Endothelial cell of umbilical vein (primary cell): ENCODE measurements around the gene TSKU.

Source experiments
- CTCF ChIP-seq, 2 donors: IDR thresholded peaks; 1 replicate in 1 of 2; 2 replicates in 1 of 2; pipeline ENCODE4 v1.5.1; 2011; ENCODE audit warnings: low read length in 2 of 2, mild to moderate bottlenecking in 2 of 2, moderate library complexity in 2 of 2, control low read depth in 1 of 2, inconsistent platforms in 1 of 2, low read depth in 1 of 2; ENCODE audit not compliant: insufficient read depth in 1 of 2; ENCODE audit errors: extremely low read depth in 1 of 2
- EZH2 ChIP-seq: IDR thresholded peaks from 2 replicates; pipeline ENCODE4 v1.6.1; 2012; ENCODE audit warnings: borderline replicate concordance, low read depth, mild to moderate bottlenecking, moderate library complexity, low read length, inconsistent platforms; ENCODE audit not compliant: severe bottlenecking
- FOS ChIP-seq: IDR thresholded peaks from 2 replicates; pipeline ENCODE4 v1.6.1; 2011; ENCODE audit warnings: mild to moderate bottlenecking, low read length, moderate library complexity, borderline replicate concordance; ENCODE audit not compliant: insufficient read depth
- GATA2 ChIP-seq: IDR thresholded peaks from 2 replicates; pipeline ENCODE4 v1.7.0; 2011; ENCODE audit warnings: low read depth, mild to moderate bottlenecking, moderate library complexity, mixed read lengths, low read length; ENCODE audit not compliant: insufficient read length, insufficient read depth
- JUN ChIP-seq: IDR thresholded peaks from 2 replicates; pipeline ENCODE4 v1.6.1; 2011; ENCODE audit warnings: borderline replicate concordance, low read depth; ENCODE audit not compliant: insufficient read length, insufficient read depth
- MAX ChIP-seq: IDR thresholded peaks from 2 replicates; pipeline ENCODE4 v1.6.1; 2011; ENCODE audit not compliant: insufficient read depth, insufficient read length
- MYC ChIP-seq: IDR thresholded peaks from one replicate; pipeline ENCODE4 v1.6.1; 2011; ENCODE audit warnings: mild to moderate bottlenecking, low read depth, low read length
- POLR2A ChIP-seq: IDR thresholded peaks from 2 replicates; pipeline ENCODE4 v1.6.1; 2012; ENCODE audit warnings: low read depth, mild to moderate bottlenecking, control low read depth, low read length
- POLR2AphosphoS5 ChIP-seq: IDR thresholded peaks from 2 replicates; pipeline ENCODE4 v1.6.1; 2012; ENCODE audit warnings: low read depth, mild to moderate bottlenecking, control low read depth, low read length, moderate library complexity; ENCODE audit not compliant: insufficient read depth

- no peak for TF ChIP-seq FOS
- no peak for TF ChIP-seq CTCF (IDR thresholded peaks at IDR 0.05; ENCODE audit: extremely low read depth in 1 of 2, insufficient read depth in 1 of 2, low read depth in 1 of 2, low read length in 2 of 2)
- no peak for TF ChIP-seq EZH2
- TF ChIP-seq POLR2AphosphoS5: no peak
- TF ChIP-seq POLR2A: no peak
- TF ChIP-seq GATA2: no peak
- TF ChIP-seq MYC: no peak
- no peak for TF ChIP-seq MAX
- no peak for TF ChIP-seq JUN
Observed at GRCh38 chr11:76844511-76844910, 61.4 kb downstream of the TSKU start.
